Tibial nerve (tissue), 4 donors: ENCODE measurements around the gene NFS1. TPM values are rescaled to one million over a fixed set of nuclear protein-coding genes. Genes with fewer than 3 reads are reported as not detected.

Experiments used
- DNase-seq, 2 donors: peaks; one replicate each; pipeline ENCODE4 v3.0.0-alpha.2; 2019; ENCODE audit warnings: low spot score in 2 of 2
- H3K27ac ChIP-seq, 4 donors: fragments of 200-600 bp; sonication (generic) in 3 of 4; one replicate each; pipeline ENCODE4 v1.5.1; 2017 to 2019; ENCODE audit warnings: mild to moderate bottlenecking in 1 of 4
- H3K27me3 ChIP-seq, 2 donors: fragments of 200-600 bp; sonication (generic) in 1 of 2; one replicate each; pipeline versions ENCODE4 v1.5.1 to v1.6.0; 2017 to 2019
- H3K36me3 ChIP-seq, 3 donors: fragments of 200-600 bp; sonication (generic); one replicate each; pipeline ENCODE4 v1.5.1; 2018 to 2019
- H3K4me1 ChIP-seq, 4 donors: fragments of 200-600 bp; sonication (generic) in 3 of 4; one replicate each; pipeline ENCODE4 v1.5.1; 2017 to 2019
- H3K4me3 ChIP-seq, 4 donors: fragments of 200-600 bp; sonication (generic) in 3 of 4; one replicate each; pipeline ENCODE4 v1.5.1; 2017 to 2019; ENCODE audit warnings: mild to moderate bottlenecking in 1 of 4, moderate library complexity in 1 of 4
- H3K9me3 ChIP-seq, 4 donors: fragments of 200-600 bp; sonication (generic) in 3 of 4; one replicate each; pipeline ENCODE4 v1.5.1; 2017 to 2019
- EP300 ChIP-seq, 2 donors: sonication (generic); formaldehyde crosslinking; IDR thresholded peaks; one replicate each; pipeline ENCODE4 v1.6.1; 2017; ENCODE audit warnings: antibody characterized with exemption in 2 of 2, mild to moderate bottlenecking in 1 of 2
- POLR2A ChIP-seq, 2 donors: fragments of 450-650 bp; IDR thresholded peaks; one replicate each; pipeline ENCODE4 v1.6.1; 2017; ENCODE audit warnings: antibody characterized with exemption in 2 of 2, mild to moderate bottlenecking in 2 of 2, moderate library complexity in 2 of 2
- WGBS, 2 donors: methylation state at CpG; one replicate each; pipeline ENCODE4 v1.1.5; 2018; 5-methylcytosine and 5-hydroxymethylcytosine counted together
- total RNA-seq, 4 donors: library from RNA; depleted of rRNA; stranded (reverse); fragments of >200 nt; gene quantifications; one replicate each; pipeline ENCODE4 v1.1.0, GENCODE V29; 2016
- TF ChIP-seq, protein P1 (sequence below), 5 experiments: fragments of 200-600 bp in 3 of 5; fragments of 450-650 bp in 2 of 5; sonication (generic) in 3 of 5; IDR thresholded peaks; one replicate each; pipeline ENCODE4 v1.5.1; 2016 to 2019; ENCODE audit warnings: antibody characterized with exemption in 5 of 5, mild to moderate bottlenecking in 3 of 5, moderate library complexity in 2 of 5

Gene NFS1
- total RNA-seq, 4 donors from 2014 or later: 17.7 to 64.1 (median 34.5) TPM

DNA sequence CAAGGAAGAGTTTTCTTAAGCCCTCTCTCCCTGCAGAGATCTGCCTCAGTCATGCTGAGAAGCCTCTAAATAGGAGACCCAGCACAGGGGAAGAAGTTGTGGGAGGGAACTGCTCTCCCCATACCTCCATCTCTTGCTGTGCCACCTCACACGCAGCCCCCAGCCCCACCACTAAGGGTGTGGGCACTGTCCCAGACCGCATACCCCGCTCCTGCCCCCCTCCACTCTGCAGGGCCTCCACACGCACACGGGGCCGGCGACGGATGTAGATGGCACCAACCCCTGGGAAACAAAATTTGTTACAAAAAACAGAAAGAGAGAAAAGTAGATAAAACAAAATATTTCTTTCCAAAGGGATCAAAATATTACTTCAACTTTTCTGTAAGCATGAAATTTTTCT lies 24.2 kb downstream of the NFS1 start:
- no peak overlapping the region for H3K27ac ChIP-seq
- TF ChIP-seq, protein P1, sequence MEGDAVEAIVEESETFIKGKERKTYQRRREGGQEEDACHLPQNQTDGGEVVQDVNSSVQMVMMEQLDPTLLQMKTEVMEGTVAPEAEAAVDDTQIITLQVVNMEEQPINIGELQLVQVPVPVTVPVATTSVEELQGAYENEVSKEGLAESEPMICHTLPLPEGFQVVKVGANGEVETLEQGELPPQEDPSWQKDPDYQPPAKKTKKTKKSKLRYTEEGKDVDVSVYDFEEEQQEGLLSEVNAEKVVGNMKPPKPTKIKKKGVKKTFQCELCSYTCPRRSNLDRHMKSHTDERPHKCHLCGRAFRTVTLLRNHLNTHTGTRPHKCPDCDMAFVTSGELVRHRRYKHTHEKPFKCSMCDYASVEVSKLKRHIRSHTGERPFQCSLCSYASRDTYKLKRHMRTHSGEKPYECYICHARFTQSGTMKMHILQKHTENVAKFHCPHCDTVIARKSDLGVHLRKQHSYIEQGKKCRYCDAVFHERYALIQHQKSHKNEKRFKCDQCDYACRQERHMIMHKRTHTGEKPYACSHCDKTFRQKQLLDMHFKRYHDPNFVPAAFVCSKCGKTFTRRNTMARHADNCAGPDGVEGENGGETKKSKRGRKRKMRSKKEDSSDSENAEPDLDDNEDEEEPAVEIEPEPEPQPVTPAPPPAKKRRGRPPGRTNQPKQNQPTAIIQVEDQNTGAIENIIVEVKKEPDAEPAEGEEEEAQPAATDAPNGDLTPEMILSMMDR (IDR thresholded peaks at IDR 0.05): no peak
- TF ChIP-seq POLR2A (IDR thresholded peaks at IDR 0.05) (no peak), EP300 (IDR thresholded peaks at IDR 0.05) (no peak)
- no peaks in the 10 kb centered on the region for H3K27me3 ChIP-seq
- no peak for DNase-seq
- 93 to 94% methylated on average over 8 of the region's 8 CpGs for WGBS, 2 donors
- H3K4me3 ChIP-seq: no peak overlapping the region
- H3K9me3 ChIP-seq: no peaks in the 10 kb centered on the region
- H3K36me3 ChIP-seq: peaks cover 5 to 92% (median 19%) of the 10 kb centered on the region in 3 donors
- no peaks in the 10 kb centered on the region for H3K4me1 ChIP-seq

- peaks cover 5 to 92% (median 22%) of the 10 kb centered on the region in 3 donors for H3K36me3 ChIP-seq
- H3K27ac ChIP-seq: no peak overlapping the region
Measured at GRCh38 chr20:35673884-35674283, 25.3 kb downstream of the NFS1 start.

GRCh38 chr20:35669681-35670080 lies 29.5 kb downstream of the NFS1 start:
- Histone ChIP-seq H3K4me3 (no peak overlapping the region), H3K4me1 (peaks cover 0 to 3% (median 0%) of the 10 kb centered on the region in 4 donors), H3K27me3 (no peaks in the 10 kb centered on the region), H3K9me3 (no peaks in the 10 kb centered on the region), H3K36me3 (peaks cover 0 to 73% (median 26%) of the 10 kb centered on the region in 3 donors), H3K27ac (no peak overlapping the region)
- 92 to 94% methylated on average over 1 of the region's 1 CpG for WGBS, 2 donors
- TF ChIP-seq, protein P1 (IDR thresholded peaks at IDR 0.05): no peak
- TF ChIP-seq POLR2A (IDR thresholded peaks at IDR 0.05) (no peak), EP300 (IDR thresholded peaks at IDR 0.05) (no peak)
- DNase-seq: no peak

More at GRCh38 chr20:35673884-35674283, 25.3 kb downstream of the NFS1 start:
- TF ChIP-seq EP300 (IDR thresholded peaks at IDR 0.05) (no peak), POLR2A (IDR thresholded peaks at IDR 0.05) (no peak)
- TF ChIP-seq, protein P1 (IDR thresholded peaks at IDR 0.05): no peak
- H3K4me1 ChIP-seq: no peaks in the 10 kb centered on the region
- DNase-seq: no peak
- 81 to 94% methylated on average over 4 of the region's 4 CpGs for WGBS, 2 donors
- H3K4me3 ChIP-seq: no peak overlapping the region
- H3K9me3 ChIP-seq: no peaks in the 10 kb centered on the region
- no peaks in the 10 kb centered on the region for H3K27me3 ChIP-seq

GRCh38 chr20:35669221-35669620 lies 29.9 kb downstream of the NFS1 start:
- Histone ChIP-seq H3K4me1 (peaks cover 0 to 3% (median 0%) of the 10 kb centered on the region in 4 donors), H3K27ac (no peak overlapping the region), H3K9me3 (no peaks in the 10 kb centered on the region), H3K4me3 (no peak overlapping the region), H3K27me3 (no peaks in the 10 kb centered on the region), H3K36me3 (peaks cover 0 to 68% (median 26%) of the 10 kb centered on the region in 3 donors)
- no peak for TF ChIP-seq POLR2A (IDR thresholded peaks at IDR 0.05)
- no peak for TF ChIP-seq EP300 (IDR thresholded peaks at IDR 0.05)
- TF ChIP-seq, protein P1 (IDR thresholded peaks at IDR 0.05): no peak
- DNase-seq: no peak
- WGBS, 2 donors: 94 to 96% methylated on average over 5 of the region's 5 CpGs

DNA sequence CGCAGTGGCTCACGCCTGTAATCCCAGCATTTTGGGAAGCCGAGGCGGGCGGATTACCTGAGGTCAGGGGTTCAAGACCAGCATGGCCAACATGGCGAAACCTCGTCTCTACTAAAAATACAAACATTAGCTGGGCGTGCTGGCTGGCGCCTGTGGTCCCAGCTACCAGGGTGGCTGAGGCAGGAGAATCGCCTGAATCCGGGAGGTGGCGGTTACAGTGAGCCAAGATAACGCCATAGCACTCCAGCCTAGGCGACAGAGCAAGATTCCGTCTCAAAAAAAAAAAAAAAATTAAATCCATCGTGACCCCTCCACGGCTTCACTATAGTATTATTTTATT lies 33.2 kb downstream of the NFS1 start:
- Histone ChIP-seq H3K4me3 (no peak overlapping the region), H3K36me3 (peaks cover 0 to 35% (median 7%) of the 10 kb centered on the region in 3 donors), H3K27ac (no peak overlapping the region), H3K4me1 (peaks cover 0 to 29% (median 23%) of the 10 kb centered on the region in 4 donors), H3K9me3 (no peaks in the 10 kb centered on the region), H3K27me3 (no peaks in the 10 kb centered on the region)
- TF ChIP-seq EP300 (IDR thresholded peaks at IDR 0.05) (no peak), POLR2A (IDR thresholded peaks at IDR 0.05) (no peak)
- TF ChIP-seq, protein P1 (IDR thresholded peaks at IDR 0.05): no peak
- WGBS, 2 donors: 95 to 97% methylated on average over 17 of the region's 17 CpGs
- no peak for DNase-seq
